Right lobe of liver (tissue), 6 donors: ENCODE measurements around the gene PPP1R18. TPM values are rescaled to one million over a fixed set of nuclear protein-coding genes. Genes with fewer than 3 reads are reported as not detected.

ENCODE experiments used
- ATAC-seq, 4 donors: fragments of 200-7000 bp; cut with Tn5 transposase; one replicate each; pipeline ENCODE4 v1.9.1; 2020; ENCODE audit warnings: mild to moderate bottlenecking in 4 of 4, moderate library complexity in 4 of 4
- DNase-seq, 3 donors: peaks; one replicate each; pipeline ENCODE4 v3.0.0-alpha.2; 2020
- H3K27ac ChIP-seq, 3 donors: fragments of 200-600 bp; one replicate each; pipeline ENCODE4 v1.8.0; 2022
- H3K27me3 ChIP-seq, 2 donors: fragments of 200-600 bp; one replicate each; pipeline ENCODE4 v1.8.0; 2022
- H3K36me3 ChIP-seq, 4 donors: fragments of 200-600 bp; sonication (generic) in 1 of 4; one replicate each; pipeline versions ENCODE4 v1.5.1 to v1.8.0; 2017 to 2022; ENCODE audit warnings: control low read depth in 1 of 4
- H3K4me1 ChIP-seq, 4 donors: fragments of 200-600 bp; sonication (generic) in 1 of 4; one replicate each; pipeline versions ENCODE4 v1.5.1 to v1.8.0; 2017 to 2022; ENCODE audit warnings: control low read depth in 1 of 4
- H3K4me3 ChIP-seq, 3 donors: fragments of 200-600 bp; one replicate each; pipeline ENCODE4 v1.8.0; 2022
- H3K9me3 ChIP-seq, 4 donors: fragments of 200-600 bp; sonication (generic) in 1 of 4; one replicate each; pipeline versions ENCODE4 v1.5.1 to v1.8.0; 2017 to 2022; ENCODE audit warnings: control low read depth in 1 of 4
- POLR2A ChIP-seq: fragments of 450-650 bp; IDR thresholded peaks from one replicate; pipeline ENCODE4 v1.6.1; 2017; ENCODE audit warnings: antibody characterized with exemption, mild to moderate bottlenecking
- WGBS: methylation state at CpG from one replicate; pipeline ENCODE4 v1.1.6; 2018; ENCODE audit warnings: low coverage, low lambda C conversion rate; ENCODE audit not compliant: insufficient coverage; ENCODE audit errors: missing lambda C conversion rate; 5-methylcytosine and 5-hydroxymethylcytosine counted together
- intact Hi-C, 2 donors: fragments of 100-400 bp; cut with DNase I; formaldehyde crosslinking; loops; one replicate each; pipeline versions ENCODE4 v1.11.2 to v1.14.1; 2022
- total RNA-seq, 6 experiments: library from RNA; depleted of rRNA in 2 of 6; stranded (reverse); fragments of >200 nt in 2 of 6; fragmentation: NEBNext Ultra II Directional in 3 of 6; extraction: Animal tissue kit (Norgen Biotek cat#: 25700) in 3 of 6; gene quantifications; one replicate each; pipeline versions ENCODE4 v1.1.0 to v1.2.4, GENCODE V29; 2016 to 2023
- TF ChIP-seq, protein P1 (sequence below), 4 donors: fragments of 200-600 bp in 3 of 4; fragments of 450-650 bp in 1 of 4; IDR thresholded peaks; one replicate each; pipeline versions ENCODE4 v1.5.1 to v1.8.0; 2016 to 2022; ENCODE audit warnings: antibody characterized with exemption in 4 of 4, mild to moderate bottlenecking in 2 of 4
- donor health status: DM: no; HTN: yes; CAD: no.
- donor health status: DM: no; HTN: no; CAD: no.
- donor health status: DM: no; HTN: no; CAD: no.
- donor health status: DM: no; HTN: yes; CAD: no.
- donor health status: DM: no; HTN: yes; CAD: no.

The PPP1R18 gene
- total RNA-seq, 6 experiments from 2014 or later: 6.7 to 29.1 (median 12.9) TPM

DNA sequence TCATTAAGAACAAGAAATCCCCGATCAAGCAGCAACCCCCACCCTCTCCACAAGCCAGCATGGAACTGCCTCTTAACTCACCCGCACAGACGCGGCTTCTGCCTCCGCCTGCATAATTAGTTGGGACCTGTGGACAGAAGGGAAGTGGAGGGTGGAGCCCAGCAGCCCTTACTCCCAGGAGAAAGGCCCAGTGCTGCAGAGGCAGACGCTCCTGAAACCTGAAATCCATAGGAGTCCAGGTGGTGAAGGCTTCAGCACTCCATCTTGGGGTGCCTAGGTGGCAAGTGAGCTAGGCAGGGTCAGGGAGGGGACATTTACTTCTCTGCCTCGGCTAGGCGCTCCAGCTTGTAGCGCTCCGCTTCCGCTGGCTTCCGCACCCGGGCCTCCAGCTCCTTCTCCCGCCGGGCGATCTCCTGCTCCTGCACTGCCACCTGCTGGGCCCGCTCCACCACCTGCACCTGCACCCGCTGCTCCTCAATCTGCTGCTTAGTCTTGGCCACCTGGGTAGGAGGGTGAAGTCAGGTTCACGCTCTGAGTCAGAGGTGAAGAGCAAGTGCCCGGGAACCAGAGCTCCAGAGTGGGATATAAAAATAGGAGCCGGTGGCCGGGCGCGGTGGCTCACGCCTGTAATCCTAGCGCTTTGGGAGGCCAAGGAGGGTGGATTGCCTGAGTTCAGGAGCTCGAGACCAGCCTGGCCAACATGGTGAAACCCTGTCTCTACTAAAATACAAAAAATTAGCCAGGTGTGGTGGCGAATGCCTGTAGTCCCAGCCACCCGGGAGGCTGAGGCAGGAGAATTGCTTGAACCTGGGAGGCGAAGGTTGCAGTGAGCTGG, 44.4 kb upstream of the PPP1R18 start:
- WGBS: 27% methylated on average over 9 of the region's 30 CpGs
- TF ChIP-seq, protein P1, sequence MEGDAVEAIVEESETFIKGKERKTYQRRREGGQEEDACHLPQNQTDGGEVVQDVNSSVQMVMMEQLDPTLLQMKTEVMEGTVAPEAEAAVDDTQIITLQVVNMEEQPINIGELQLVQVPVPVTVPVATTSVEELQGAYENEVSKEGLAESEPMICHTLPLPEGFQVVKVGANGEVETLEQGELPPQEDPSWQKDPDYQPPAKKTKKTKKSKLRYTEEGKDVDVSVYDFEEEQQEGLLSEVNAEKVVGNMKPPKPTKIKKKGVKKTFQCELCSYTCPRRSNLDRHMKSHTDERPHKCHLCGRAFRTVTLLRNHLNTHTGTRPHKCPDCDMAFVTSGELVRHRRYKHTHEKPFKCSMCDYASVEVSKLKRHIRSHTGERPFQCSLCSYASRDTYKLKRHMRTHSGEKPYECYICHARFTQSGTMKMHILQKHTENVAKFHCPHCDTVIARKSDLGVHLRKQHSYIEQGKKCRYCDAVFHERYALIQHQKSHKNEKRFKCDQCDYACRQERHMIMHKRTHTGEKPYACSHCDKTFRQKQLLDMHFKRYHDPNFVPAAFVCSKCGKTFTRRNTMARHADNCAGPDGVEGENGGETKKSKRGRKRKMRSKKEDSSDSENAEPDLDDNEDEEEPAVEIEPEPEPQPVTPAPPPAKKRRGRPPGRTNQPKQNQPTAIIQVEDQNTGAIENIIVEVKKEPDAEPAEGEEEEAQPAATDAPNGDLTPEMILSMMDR (IDR thresholded peaks at IDR 0.05): peak; percentile 62 to 80 (median 74)
- no peak for TF ChIP-seq POLR2A
- intact Hi-C loops: loop anchor here in 1 of 2 donors (10.0 kb wide), 1 partner anchor 106 kb away; the partner anchor contains the start of gene ATAT1
- peak; percentile 93 to 99 (median 95) for ATAC-seq
- H3K36me3 ChIP-seq: peaks cover 10 to 58% (median 30%) of the 10 kb centered on the region in 4 donors
- no peak overlapping the region for H3K27ac ChIP-seq
- H3K4me3 ChIP-seq: no peak overlapping the region
- peak; percentile 83 to 88 (median 87) for DNase-seq
- H3K9me3 ChIP-seq: no peaks in the 10 kb centered on the region
- H3K4me1 ChIP-seq: peaks cover 0 to 4% (median 0%) of the 10 kb centered on the region in 4 donors
- H3K27me3 ChIP-seq: no peaks in the 10 kb centered on the region

DNA sequence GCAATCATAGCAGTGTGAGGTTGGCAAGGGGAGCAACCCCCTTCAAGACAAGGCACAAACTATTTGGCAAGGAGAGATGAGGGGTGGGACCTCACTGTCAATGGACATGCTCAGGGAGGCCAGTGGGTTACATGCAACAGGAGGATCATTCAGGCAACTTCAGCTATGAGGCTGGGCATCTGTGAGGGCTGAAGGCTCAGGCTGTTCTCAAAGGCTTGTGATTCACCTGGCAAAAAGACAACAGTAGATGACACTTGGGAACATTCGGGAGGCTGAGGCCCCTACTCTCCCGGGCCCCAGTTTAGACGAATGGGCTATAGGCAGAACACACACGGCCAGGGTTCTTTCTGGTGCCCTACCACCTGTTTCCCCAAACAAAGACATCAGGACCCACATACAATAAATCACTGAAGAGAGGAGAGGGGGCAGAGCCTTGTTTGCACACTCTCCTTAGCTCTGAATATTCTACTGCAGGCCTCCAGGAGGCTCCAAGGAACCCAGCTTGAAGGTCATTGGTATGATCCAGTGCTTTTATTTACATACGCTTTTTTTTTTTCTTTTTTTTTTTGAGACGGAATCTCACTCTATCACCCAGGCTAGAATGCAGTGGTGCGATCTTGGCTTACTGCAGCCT, 41.6 kb upstream of the PPP1R18 start:
- ATAC-seq (no peak), DNase-seq (peak in 1 of 3 donors; percentile 11)
- H3K4me1 ChIP-seq: peaks cover 0 to 8% (median 3%) of the 10 kb centered on the region in 4 donors
- WGBS: 54% methylated on average over 2 of the region's 7 CpGs
- peaks cover 17 to 56% (median 38%) of the 10 kb centered on the region in 4 donors for H3K36me3 ChIP-seq
- intact Hi-C loops: loop anchor here in 1 of 2 donors (2.0 kb wide), 1 partner anchor 47 kb away; no protein-coding TSS in a partner anchor
- H3K4me3 ChIP-seq: no peak overlapping the region
- no peaks in the 10 kb centered on the region for H3K27me3 ChIP-seq
- TF ChIP-seq, protein P1 (IDR thresholded peaks at IDR 0.05): no peak
- no peak for TF ChIP-seq POLR2A
- H3K27ac ChIP-seq: no peak overlapping the region
- no peaks in the 10 kb centered on the region for H3K9me3 ChIP-seq

DNA sequence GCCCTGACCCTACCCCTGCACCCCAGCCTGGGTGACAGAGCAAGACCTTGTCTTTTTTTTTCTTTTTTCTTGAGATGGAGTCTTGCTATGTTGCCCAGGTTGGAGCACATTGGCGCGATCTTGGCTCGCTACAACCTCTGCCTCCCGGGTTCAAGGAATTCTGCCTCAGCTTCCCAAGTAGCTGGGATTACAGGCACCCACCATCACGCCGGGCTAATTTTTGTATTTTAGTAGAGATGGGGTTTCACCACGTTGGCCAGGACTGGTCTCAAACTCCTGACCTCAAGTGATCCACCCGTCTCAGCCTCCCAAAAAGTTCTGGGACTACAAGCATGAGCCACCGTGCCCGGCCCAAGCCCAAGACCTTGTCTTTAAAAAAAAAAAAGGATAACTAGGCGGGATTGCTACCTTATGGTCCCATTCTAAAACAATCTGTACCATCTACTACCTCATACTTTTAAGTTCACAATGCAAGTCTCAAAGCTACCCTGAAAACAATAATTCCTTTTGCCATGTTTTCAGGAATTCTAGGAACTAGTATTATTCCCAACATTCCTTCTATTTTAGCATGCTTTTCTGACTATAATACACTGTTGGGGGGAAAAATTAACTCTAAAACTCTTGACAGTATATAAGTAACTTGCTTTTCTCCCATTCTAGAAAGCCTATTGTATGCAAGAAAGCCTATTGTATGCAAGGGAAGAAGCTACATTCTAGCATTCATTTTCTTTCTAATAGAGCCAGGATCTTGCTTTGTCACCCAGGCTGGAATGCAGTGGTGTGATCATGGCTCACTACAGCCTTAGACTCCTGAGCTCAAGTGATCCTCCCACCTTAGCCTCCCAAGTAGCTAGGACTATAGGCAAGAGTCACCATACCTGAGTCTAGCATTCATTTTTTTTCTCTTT, 40.3 kb upstream of the PPP1R18 start:
- Histone ChIP-seq H3K9me3 (no peaks in the 10 kb centered on the region), H3K4me1 (peaks cover 0 to 19% (median 9%) of the 10 kb centered on the region in 4 donors), H3K27me3 (no peaks in the 10 kb centered on the region), H3K27ac (no peak overlapping the region), H3K36me3 (peaks cover 14 to 65% (median 38%) of the 10 kb centered on the region in 4 donors), H3K4me3 (no peak overlapping the region)
- intact Hi-C loops: no loop called here
- no peak for ATAC-seq
- TF ChIP-seq POLR2A: no peak
- TF ChIP-seq, protein P1 (IDR thresholded peaks at IDR 0.05): no peak
- WGBS: 86% methylated on average over 9 of the region's 11 CpGs
- DNase-seq: peak in 1 of 3 donors; percentile 22
